NCI-H187 treated with DMSO at 0.1 percent for 48 hours (cell line): Measurements from ENCODE around the gene KCNMA1.

Experiments
- DNase-seq: peaks from one replicate; lab custom pipeline; 2025; lab: John Stamatoyannopoulos, UW

KCNMA1 gene

DNA sequence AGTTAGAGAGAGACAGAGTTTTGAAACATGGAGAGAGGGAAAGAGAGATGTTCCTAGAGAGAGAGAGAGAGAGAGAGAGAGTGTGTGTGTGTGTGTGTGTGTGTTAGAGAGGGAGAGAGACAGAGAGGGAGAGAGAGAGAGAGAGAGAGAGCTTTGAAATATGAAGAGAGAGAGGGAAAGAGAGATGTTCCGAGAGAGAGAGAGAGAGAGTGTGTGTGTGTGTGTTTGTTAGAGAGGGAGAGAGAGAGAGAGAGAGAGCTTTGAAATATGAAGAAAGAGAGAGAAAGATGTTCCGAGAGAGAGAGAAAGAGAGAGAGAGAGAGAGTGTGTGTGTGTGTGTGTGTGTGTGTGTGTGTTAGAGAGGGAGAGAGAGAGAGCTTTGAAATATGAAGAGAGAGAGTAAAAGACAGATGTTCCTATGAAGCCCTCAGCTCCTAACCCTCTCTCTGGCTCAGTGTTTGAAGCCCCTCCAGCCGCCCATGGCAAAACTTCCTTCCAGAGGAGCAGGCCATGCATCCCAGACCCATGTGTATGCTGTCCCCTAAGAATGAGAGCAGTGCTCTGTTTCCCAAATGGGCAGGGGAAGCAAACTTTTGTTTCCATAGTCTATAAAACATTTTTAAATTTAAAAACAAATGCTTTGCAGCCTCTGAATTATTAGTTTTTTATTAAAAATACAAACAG lies 130.9 kb downstream of the KCNMA1 start:
- no peak for DNase-seq

DNA sequence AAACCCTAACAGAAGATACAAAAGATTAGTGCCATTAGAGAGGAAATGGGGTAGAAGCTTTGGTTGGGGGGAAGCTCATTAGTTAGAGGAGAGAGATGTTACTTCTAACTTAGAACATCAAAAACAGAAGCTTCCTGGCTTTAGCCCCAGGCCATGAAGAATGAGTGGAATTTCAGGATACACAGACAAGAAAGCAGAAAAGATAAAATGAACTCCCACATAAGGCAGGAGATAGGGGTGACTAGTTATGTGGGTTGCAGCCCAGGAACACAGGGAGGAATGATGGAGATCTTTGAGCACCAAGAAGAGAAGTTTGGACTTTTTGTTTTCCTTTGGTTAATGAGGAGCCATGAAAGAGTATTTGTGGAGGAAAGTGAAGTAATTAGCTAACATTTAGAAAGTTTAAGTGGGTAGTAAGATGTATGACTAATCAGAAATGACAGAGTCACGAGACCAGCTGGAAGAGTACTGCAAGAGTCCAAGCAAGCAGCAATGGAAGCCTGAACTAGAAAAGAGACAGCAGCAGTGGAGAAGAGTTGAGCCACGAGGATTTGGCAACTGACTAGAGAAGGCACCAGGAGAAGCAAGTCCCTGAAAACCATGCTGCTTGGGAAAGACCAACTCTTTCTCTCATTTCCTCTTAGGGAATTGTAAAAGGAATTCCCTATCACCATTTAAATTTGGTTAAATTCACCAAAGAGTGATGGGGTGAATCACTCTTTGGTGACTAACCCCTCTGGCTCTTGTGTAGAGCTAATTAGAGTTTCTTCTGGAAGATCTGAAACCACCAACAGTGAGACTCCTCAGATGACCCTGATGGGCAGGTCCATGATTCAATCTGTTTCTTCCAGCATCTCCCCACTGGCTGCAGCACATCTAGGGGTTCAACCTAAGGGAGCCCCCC lies 131.9 kb downstream of the KCNMA1 start:
- DNase-seq = no peak

DNA sequence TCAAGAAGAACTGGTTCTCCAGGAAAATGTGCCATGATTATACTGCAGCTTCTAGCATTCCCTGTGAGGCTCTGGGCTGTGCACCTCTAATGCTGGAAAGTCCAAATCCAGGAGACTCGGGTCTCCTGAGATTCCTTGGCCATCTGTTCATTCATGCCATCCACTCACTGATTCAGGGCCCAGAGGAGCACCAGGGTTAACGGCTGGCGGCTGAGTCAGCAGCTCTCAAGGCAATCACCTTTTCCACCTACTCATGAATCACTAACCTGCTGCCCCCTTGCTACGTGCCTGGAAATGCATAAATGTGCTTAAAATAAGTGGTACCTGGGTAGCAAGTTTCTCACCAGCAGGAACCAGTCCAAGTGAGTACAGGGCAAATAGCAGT lies 132.7 kb downstream of the KCNMA1 start:
- no peak for DNase-seq

DNA sequence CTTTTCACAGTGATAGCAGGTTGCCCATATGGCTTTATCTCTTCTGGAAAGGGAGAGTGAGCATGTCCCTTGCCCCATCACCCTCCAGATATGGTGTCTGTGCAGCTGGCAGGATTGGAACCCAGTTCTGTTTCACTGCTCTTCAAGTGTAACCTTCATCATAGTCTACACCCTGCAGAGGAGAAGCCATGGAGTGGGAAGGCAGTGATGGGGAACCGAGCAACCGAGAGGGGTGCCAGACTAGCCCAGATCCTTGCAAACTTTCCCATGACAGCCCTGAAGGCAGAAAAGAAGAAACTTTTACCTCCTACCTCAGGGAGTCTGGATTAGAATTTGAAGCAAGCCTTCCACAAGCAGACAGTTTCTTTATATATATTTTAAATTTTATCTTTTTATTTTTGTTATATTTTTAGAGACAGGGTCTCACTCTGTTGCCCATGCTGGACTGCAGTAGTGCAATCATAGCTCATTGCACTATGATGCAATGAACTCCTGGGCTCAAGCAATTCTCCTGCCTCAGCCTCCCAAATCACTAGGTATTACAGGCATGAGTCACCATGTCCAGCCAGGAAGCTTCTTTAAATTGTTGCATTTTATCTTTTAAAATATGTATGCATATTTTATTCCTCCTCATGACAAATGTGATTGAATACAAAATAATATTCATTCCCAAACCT lies 133.3 kb downstream of the KCNMA1 start:
- DNase-seq = no peak

DNA sequence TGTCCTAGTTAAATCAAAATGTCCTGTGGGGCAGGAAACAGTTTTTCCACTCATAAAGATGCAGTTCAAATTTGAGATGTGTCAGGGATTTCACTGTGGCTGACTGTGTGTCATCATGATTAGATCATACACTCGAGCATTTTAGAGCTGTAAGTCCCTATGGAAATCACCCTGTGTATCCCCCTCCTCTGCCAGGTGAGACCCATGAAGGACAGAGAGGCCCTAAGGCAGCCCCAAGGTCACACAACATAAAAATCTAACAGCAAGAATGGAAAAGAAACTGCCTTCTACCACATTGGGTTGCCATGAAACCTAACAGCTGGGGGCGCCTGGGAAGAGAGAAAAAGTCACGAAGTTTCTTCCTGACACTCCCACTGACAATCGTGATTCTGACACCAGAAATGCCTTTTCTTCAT lies 135.8 kb downstream of the KCNMA1 start:
- no peak for DNase-seq

DNA sequence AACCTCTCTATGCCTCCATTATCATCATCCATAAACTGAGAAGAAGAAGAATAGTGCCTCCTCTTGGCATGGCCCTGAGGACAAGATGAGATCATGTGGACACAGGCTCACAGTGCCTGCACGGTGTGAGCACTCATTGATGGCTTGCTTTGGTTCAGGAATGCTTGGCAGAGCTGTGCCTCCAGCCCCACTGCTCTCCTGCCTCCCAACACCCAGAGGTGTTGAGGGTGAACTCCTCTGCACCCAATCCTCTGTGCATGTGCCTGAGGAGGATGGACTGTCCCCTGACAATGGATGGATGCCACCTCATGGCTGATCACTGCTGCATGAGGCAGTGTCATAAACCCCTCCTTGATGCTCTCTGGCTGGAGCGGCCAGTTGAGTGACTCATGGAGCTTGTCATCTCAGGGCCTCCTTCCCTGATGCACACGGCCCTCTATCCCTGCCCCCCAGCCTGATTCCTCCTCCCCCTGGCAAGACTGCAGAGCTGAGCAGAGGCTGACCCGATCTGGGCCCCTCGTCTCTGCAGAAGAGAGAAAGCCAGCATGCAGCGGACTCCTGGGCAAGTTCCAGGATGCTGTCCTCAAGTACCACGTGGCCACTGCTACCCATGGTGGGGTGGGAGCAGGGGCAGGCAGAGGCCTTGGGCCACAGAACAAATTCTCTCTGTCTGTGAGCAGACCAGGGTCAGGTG lies 136.3 kb downstream of the KCNMA1 start:
- DNase-seq = no peak

DNA sequence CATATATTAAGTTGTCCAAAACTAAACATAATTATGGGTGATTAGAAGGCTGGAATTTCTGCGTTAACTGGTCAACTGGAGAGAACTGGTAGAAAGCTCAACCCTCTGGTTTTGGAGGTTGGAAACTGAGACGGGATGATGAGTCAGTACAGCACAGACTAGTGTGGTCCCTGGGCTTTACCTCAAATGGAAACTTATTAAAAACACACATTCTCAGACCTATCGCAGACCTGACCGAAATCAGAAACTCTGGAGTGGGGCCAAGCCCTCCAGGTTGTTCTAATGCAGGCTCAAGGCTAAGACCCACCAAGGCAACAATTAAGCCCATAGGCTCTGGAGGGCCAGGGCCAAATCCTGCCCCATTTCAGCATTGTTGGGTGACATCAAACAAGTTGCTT lies 136.9 kb downstream of the KCNMA1 start:
- no peak for DNase-seq

DNA sequence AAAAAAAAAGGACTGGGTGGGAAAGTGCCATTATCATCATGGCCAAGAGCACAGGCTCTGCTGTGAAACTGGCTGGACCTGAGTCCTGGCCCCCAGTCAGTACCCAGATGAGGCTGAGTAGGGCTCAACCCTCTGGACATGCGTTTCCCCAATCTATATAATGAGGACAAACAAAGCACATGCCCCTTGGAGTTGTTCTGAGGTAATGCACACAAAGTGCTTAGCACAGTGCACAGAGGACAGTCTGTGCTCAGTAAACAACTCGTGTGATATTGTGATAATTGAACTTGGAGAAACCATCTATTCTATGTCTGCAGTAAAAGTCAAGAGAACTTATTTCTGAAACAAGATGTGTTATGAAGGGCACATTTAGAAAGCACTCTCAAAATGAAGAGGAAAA lies 138.8 kb downstream of the KCNMA1 start:
- no peak for DNase-seq

DNA sequence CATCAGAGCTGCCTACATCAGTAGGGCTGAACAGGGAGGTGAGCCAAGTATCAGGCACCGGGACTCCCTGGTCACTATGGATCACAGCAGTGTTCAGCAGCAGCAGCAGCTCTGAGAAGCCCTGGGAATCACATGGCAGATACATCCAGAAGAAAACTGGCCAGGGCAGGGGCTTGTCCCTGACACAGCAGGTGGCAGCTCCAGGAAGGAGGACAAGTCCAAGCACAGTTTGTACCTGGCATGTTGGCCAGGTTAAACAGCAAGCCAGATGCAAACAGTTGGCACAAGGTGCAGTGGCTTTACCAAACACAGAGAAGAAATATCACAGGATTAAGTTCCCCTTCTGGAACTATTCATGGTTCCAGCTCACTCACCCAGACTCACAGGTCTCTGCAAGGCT lies 139.4 kb downstream of the KCNMA1 start:
- DNase-seq = no peak

DNA sequence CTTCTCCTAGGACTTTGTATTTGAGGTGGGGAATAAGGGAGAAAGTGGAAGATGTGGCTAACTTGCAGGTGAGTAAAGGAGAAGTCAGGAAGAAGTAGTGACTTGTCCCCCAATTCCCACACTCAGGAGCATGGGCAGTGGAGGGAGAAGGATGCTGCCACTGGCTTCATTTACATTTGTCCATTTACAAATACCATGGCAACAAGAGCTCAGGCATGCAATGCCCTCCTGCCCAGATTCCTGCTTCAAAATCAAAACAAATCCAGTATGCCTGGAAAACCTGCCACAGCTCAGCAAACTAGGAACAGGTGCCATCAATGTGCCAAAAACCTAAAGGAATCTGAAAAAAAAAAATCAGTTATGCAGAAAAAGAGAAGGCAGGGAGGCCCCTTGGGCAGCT lies 139.9 kb downstream of the KCNMA1 start:
- no peak for DNase-seq

DNA sequence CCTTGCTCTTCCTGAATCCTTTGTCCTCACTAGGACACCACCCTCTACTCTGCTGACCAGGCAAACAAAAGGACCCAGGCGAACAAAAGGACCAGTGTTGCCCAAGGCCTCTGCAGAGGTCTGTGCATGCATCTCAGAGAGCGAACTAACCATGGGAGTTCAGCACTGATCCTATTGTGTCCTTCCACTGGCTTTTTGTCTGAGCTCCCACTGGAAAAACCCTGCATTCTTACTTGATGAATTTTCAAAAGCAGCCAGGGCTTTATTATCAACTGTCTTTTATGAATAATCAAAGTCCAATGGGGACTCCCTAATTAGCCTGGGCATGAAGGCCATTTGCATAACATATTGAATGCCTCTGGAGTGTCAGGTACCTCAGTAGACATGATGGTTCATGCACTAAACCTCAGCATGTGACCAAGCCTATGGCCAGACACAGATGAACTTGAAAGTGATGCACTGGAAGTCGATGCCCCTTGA lies 140.6 kb downstream of the KCNMA1 start:
- DNase-seq = no peak

DNA sequence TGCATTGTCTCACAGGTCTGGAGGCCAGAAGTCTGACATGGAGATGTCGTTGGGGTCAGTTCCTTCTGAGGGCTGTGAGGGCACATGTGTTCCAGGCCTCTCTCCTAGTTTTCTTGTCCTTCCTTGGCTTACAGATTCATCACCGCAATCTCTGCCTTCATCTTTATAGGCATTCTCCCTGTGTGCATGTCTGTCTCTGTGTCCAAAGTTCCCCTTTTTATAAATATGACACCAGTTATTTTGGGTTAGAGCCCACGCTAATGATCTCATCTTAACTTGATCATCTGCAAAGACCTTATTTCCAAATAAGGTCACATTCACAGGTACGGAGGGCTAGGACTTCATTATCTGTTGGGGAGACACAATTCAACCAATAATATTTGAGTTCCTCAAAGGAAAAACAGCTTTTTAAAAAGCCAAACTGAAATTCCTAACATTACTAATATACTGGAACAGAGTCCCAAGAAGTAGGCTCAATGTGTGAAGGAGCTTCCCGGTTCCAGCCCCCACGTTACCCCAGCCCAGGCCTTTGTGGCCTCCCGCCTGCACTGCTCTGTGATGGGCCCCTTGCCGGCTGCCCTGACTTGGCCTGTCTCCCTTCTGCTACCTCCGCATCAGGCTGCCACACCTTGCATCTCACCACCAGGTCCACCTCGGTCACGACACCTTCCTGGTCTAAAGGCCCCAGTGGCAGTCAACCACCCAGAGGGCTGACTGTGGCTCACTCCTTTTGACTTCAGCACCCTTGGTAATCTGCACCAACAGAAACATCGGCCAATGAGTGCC lies 142.7 kb downstream of the KCNMA1 start:
- no peak for DNase-seq

DNA sequence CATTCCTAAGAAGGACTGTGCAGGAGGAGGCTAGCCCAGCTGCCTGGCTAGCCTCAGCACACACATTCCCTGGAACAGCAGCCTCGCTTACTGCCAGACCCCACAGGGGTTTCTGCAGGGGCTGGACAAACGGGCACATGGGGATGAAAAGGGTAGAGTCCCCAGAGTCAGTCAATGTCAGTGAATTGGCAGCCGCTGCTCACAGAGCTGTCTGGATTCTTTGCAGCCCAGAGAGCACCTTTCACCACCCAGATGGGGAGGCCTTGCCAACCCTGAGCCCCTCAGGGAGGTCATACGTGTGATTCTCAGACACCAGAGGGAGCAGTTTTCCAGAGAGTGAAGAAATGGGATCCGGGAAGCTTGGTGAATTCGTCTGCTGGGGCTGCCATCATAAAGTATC lies 143.3 kb downstream of the KCNMA1 start:
- no peak for DNase-seq

DNA sequence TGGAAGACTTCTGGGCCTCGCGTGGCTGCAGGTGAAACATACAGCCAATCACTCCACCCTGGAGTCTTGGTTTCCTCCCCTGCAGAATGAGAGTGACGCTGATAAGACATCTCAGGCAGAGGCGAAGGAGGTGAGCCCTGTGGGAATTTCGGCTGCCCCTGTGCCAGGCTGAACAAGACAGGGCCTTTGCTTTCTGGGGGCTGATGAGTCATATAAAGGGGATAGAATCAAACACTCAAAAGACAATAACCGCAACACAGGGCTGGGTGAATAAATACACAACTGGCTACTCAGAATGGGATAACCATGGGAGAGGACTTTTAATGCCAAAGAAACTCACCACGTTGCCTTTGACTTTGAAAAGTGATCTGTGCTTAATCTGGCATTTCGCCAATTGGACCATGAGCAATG lies 143.8 kb downstream of the KCNMA1 start:
- no peak for DNase-seq

DNA sequence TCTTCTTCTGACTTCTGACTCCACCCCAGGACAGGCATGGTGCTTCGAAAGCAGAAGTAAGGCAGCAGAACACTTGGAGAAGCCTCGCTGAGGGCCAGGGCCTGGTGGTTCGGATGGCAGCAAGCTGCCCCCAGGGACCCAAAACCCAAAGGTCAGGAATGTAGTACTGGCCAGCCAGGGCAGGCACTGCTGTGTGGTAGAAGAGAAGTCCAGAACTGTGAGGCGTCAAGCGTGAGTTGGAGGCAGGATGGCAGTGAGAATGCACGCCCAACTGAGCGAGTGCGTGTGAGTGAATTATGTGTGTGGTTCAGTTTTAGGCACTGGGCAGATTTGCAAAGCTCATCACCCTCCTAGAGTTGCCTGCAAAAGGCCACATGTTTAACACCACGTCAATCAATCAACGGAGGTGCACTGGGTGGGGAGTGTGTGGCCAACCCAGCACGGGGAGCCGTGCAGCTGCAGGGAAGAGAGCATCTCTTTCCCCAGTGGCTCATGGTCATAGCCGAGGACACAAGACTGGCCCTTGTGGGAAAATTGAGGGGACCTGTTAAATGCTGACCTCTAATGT lies 144.3 kb downstream of the KCNMA1 start:
- DNase-seq = no peak

DNA sequence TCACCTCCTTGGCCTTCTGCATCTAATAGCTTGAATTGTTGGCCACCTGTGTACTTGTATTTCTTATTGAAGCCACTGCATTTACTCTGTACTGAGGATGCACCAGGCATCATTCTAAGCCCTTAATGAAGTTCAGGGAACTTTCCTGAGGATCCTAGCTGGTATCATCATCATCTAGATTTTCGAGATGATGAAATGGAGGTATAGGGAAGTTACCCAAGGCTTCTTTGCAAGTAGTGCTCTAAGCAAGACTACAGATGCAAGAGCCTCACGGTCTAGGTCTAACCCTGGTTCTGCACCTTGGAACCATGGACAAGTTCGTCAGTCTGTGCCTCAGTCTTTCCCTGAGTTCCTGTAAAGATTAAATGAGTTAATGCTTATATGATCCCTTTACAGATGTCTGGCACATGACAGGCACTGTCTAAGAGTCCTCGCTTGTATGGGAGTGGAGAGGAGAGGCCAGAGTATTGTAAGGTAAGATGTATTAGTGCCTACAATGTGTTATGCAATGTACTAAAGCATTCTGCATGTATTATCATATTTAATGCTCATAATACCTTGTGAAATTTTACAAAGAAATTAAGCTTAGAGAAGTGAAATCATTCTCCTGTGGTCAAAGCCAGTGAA lies 145.1 kb downstream of the KCNMA1 start:
- no peak for DNase-seq

DNA sequence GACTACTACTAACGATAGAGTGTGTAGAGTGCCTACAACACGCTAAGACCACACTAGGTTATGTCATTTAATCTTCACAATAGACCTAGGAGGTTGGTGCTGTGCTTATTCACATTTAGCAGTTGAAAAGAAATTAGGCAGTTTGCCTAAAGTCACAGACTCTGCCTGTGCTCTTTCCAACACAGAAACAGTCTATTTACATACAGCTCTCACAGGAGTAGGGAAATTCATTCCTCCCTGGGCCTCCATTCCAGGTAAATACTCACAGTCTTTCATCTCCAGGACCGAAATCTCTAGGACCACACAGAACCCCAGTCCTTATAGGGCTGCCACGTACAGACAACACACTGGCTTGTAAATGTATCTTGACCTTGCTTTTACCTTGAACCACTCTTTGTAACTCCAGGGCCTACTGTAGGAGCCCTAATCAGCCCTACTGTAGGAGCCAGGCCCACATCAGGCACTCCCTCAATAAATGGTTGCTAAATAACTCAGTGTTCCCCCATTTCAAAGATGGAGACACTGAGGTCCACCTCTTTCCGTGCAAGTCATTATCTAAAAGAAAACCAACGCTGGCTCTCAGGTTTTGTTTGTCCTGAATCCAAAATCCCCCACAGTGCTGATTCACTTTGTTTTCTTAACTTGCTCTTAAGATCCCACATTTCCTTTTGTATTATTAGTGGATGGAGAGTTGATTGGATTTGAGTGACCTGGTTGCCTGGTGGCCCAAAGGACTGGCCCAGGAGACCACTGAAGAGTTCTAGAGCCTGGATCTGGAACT lies 146.9 kb downstream of the KCNMA1 start:
- DNase-seq = no peak

DNA sequence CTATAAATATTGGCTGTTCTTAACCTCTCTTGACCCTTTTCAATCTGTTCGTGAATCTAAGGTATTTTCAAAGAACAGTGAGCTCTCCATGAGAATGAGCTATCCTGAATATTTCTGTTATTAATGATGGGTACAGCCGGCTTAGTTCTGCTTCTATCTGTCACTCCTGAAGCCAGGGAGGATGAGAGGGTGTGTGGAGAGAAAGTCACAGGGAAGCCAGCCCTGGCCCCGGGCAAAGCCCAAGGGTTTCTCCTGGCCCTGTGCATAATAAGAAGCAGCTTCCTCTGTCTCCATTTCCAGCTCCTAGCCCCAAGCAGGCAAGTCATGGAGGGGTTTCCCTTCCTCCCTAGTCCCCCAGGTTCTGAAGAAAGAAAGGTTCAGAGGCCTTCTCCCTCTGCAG lies 151.1 kb downstream of the KCNMA1 start:
- no peak for DNase-seq

DNA sequence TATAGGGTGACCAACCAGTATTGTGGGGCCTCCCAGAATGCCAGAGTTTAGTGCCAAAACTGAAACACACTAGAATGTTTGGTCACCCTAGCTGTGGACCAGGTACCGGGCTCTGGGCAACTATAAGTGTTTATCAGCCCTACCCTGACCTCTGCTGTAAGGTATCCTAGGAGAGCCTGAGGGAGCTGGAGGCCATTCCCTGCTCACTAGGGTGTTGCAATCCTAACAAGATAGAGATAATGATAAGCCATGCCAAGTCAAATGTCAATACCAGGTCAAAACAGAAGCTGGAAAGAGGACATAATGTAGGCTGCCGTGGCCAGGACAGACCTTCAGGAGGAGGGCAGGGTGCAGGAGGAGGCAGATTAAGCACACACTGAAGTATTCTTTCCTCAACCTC lies 151.8 kb downstream of the KCNMA1 start:
- DNase-seq = no peak

DNA sequence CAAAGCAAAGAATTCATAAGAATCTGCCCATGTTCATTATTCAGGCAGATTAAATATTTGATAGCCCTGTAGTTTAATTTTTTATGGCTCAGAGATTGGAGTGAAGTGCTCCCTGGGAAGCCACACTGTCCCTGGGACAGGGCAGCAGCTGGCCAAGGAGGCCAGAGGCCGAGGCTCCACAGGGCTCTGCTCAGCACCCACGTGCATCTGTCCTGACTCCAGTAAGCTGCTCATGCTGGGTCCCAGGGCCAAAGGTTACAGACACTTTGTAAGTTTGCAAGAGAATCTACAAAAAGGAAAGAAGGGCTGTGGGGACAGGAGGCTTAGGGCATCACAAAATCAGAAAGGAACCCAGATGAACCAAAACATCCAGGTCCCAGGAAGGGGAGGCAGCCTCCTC lies 155.5 kb downstream of the KCNMA1 start:
- no peak for DNase-seq
